HG02884 (cell line): ENCODE measurements around the gene DTNA.
"Not testable (repeated sequence)": the region's sequence is repeated elsewhere in the genome, so short reads cannot be mapped to it uniquely, and the experiment has no call there.

Experiments
- ATAC-seq: cut with Tn5 transposase; IDR thresholded peaks from one replicate; pipeline ENCODE4 v1.9.1; 2021; ENCODE audit warnings: mild to moderate bottlenecking, moderate library complexity; ENCODE audit not compliant: unreplicated experiment

Gene DTNA

GRCh38 chr18:34887881-34888580, 177.9 kb downstream of the DTNA start:
- no peak for ATAC-seq

- no peak for ATAC-seq
Measured at GRCh38 chr18:34890486-34891085, 180.5 kb downstream of the DTNA start.

GRCh38 chr18:34892379-34892778, 182.3 kb downstream of the DTNA start:
- no peak for ATAC-seq

- ATAC-seq = no peak
Measured at GRCh38 chr18:34893239-34893638, 183.1 kb downstream of the DTNA start.

- no peak for ATAC-seq
Measured at GRCh38 chr18:34901299-34901698, 191.2 kb downstream of the DTNA start.

- no peak for ATAC-seq
Measured at GRCh38 chr18:34904994-34905393, 194.9 kb downstream of the DTNA start.

GRCh38 chr18:34906985-34907384, 196.9 kb downstream of the DTNA start:
- not testable (repeated sequence) for ATAC-seq

- no peak for ATAC-seq
Measured at GRCh38 chr18:34909637-34910364, 199.7 kb downstream of the DTNA start.

- no peak for ATAC-seq
Measured at GRCh38 chr18:34911081-34911480, 201.0 kb downstream of the DTNA start.

GRCh38 chr18:34911661-34912384, 201.7 kb downstream of the DTNA start:
- ATAC-seq = no peak

- no peak for ATAC-seq
Measured at GRCh38 chr18:34913837-34914661, 204.0 kb downstream of the DTNA start.

- ATAC-seq = no peak
Measured at GRCh38 chr18:34915046-34915445, 204.9 kb downstream of the DTNA start.

GRCh38 chr18:34916539-34916938, 206.4 kb downstream of the DTNA start:
- ATAC-seq = not testable (repeated sequence)

GRCh38 chr18:34918856-34919255, 208.8 kb downstream of the DTNA start:
- no peak for ATAC-seq

- ATAC-seq = no peak
Measured at GRCh38 chr18:34921226-34921625, 211.1 kb downstream of the DTNA start.

- no peak for ATAC-seq
Measured at GRCh38 chr18:34921811-34922385, 211.8 kb downstream of the DTNA start.

- ATAC-seq = not testable (repeated sequence)
Measured at GRCh38 chr18:34922594-34922993, 212.5 kb downstream of the DTNA start.

GRCh38 chr18:34923911-34924310, 213.8 kb downstream of the DTNA start:
- no peak for ATAC-seq

GRCh38 chr18:34926683-34927082, 216.6 kb downstream of the DTNA start:
- no peak for ATAC-seq

GRCh38 chr18:34928088-34928753, 218.1 kb downstream of the DTNA start:
- no peak for ATAC-seq
